GM19468 (cell line): ENCODE measurements around the gene HS3ST5.
"Not testable (repeated sequence)": the region's sequence is repeated elsewhere in the genome, so short reads cannot be mapped to it uniquely, and the experiment has no call there.

Experiments
- ATAC-seq: cut with Tn5 transposase; IDR thresholded peaks from one replicate; pipeline ENCODE4 v1.9.1; 2021; ENCODE audit warnings: mild to moderate bottlenecking, moderate library complexity, moderate number of reproducible peaks; ENCODE audit not compliant: unreplicated experiment; ENCODE audit errors: extremely low read depth

Gene HS3ST5

GRCh38 chr6:114063956-114064355 is 278.9 kb downstream of the HS3ST5 start:
- no peak for ATAC-seq

- no peak for ATAC-seq
Measured at GRCh38 chr6:114062199-114062598, 280.6 kb downstream of the HS3ST5 start.

- no peak for ATAC-seq
Measured at GRCh38 chr6:114061741-114062140, 281.1 kb downstream of the HS3ST5 start.

GRCh38 chr6:114061116-114061515 is 281.7 kb downstream of the HS3ST5 start:
- no peak for ATAC-seq

DNA sequence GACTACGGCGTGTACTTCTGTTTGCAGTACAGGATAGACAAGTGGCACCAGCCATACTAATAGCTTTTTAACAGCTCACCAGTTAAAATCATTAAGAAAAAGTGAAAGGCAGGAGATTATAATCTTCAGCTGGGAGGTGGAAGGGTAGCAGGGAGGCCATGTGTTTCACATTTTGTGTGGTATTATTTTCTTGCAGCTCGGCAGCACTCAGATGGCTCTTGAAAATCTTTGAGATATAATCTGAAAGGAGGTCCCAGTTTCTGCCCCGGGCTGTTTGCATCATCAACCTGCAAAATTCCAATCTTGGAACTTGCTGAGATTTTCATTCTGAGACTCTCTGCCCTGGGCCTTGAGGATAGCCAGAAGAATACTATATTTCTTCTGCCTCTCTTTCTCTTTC is 284.4 kb downstream of the HS3ST5 start:
- ATAC-seq = no peak

DNA sequence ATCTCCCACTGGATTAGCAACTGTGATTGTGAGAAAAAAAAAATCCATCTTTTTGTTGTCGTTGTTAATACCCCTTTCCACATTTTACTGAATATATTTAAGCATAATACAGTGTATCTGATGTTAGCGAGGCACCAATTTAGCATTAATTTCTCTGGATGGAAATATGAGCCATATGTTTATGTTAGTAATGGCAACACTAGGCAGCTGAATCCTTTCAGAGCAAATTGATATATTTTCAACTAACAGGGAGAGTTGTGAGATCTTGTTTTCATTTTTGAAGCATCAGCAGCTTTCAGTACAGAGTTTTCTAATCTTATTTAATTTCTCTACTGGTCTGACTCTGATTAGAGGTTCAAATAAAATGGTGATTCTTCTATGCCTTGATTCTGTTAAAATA is 287.1 kb downstream of the HS3ST5 start:
- ATAC-seq = no peak

DNA sequence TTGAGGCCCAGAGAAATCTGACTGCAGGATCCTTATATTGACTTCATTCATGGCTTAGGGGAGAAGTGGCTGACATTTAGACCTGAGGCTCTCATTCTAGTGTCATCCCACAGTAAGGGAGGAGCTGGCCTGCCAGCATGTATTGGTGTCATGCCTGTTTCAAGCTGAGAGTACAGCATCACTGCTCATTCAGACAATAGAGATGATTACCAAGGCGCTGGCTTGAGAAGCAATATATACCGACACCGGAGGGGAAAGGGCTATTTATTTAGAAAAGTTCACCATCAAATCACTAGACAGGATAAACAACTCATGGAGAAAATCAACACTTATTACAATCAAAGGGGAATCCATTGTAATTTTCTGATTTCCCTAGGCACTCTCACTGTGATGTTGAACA is 287.5 kb downstream of the HS3ST5 start:
- no peak for ATAC-seq

DNA sequence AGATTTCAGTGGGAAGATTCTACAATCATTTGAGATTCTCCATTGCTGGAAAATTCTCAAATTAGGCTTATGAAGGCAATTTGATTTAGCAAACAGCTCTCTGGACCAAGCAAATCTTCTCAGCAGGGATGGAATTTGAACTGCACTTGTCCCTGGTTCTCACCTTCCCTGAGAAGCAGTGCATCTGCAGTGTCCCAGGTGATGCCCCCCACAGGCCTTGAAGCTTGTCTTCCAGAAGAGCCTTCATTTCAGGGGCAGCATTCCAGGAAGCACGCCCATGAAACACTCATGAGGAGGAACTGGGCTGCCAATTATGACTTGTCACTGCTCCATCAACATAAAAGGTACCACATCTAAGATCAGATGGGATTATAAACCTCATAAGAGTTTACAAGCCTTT is 289.0 kb downstream of the HS3ST5 start:
- ATAC-seq = no peak

DNA sequence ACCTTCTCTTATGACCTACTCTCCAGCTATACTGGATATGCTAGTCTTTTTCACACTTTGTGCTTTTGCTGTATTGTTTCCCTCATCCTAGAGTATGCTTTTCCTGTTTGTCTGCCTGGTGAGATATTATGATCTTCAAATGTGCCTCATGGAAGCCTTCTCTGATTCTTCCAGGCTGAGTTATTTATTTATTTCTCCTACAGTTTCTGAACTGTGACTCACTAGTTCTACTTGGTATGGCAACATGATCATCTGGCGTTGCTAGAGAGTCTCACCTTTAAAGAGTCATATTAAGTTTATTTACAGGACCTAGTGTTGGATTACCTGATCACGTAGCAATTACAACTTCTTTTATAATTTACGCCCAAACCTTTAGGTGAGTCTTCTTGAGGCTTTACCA is 290.7 kb downstream of the HS3ST5 start:
- no peak for ATAC-seq

DNA sequence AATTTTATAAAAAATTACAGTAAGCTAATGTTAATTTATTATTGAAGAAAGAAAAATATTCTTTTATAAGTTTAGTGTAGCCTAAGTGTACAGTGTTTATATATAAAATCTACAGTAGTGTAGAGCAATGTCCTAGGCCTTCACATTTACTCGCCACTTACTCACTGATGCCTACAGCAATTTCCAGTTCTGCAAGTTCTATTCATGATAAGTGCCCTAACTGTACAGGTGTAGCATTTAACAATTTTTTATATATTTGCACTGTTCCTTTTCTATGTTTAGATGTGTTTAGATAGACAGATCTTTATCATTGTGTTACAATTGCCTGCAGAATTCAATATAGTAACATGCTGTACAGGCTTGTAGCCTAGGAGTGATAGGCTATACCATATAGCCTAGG is 291.8 kb downstream of the HS3ST5 start:
- ATAC-seq = no peak

DNA sequence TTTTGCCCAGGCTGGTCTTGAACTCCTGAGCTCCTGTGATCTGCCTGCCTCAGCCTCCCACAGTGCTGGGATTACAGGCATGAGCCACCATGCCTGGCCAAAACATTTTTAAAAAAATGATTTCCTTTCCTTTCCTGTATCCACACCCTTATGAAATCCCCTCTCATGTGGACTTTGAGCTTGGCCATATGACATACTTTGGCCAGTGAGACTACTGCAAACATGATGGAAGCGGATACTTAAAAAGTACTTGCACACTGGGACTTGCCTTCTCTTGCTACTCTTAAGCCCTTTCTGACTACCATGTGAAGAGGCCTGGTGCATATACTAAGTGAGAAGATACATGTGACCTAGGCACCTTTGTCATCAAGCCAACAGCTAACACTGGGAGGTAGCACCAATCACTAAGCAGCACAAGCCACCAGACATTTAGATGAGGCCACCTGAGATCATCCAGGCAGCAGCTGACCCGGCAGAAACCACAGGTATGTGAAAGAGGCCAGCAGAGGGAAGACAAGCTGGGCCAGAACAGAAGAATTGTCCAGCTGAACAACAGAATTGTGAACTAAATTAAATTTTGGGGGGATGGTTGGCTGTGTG is 293.4 kb downstream of the HS3ST5 start:
- no peak for ATAC-seq

DNA sequence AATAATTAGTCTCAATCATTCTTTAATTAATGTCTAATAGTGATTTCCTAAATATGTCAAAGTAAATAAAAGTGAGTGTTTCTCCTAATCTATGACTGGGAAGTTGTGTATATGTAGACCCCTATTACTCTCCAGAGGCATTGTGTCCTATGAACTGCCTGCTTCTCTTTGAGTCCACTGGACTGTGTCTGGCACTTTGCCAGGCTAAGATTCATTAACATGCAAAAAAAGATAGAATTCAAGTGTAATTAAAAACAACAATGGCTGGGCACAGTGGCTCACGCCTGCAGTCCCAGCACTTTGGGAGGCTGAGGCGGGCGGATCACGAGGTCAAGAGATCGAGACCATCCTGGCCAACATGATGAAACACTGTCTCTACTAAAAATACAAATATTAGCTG is 298.3 kb downstream of the HS3ST5 start:
- not testable (repeated sequence) for ATAC-seq

GRCh38 chr6:114042267-114043016 is 300.4 kb downstream of the HS3ST5 start:
- no peak for ATAC-seq

GRCh38 chr6:114040871-114041270 is 302.0 kb downstream of the HS3ST5 start:
- ATAC-seq = no peak

GRCh38 chr6:114039841-114040240 is 303.0 kb downstream of the HS3ST5 start:
- ATAC-seq = no peak

- ATAC-seq = no peak
Measured at GRCh38 chr6:114033606-114034005, 309.2 kb downstream of the HS3ST5 start.

GRCh38 chr6:114032721-114033120 is 310.1 kb downstream of the HS3ST5 start:
- ATAC-seq = no peak

DNA sequence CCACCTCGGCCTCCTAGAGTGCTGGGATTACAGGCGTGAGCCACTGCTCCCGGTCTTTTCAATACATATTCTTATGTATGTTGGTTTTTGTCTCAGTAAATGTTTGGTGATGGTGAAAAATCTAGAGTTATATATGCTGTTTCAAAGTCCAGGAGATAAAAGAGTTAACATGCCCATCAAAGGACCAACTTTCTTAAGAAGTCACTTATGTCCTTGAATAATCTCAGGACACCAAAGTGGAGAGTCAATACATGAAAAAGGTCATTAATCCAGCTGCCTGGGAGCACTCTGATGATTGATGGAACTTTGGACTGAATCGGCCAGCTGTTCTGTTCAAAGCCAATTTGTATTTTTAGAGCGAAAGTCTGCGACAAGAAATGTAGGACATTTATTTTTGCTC is 312.1 kb downstream of the HS3ST5 start:
- no peak for ATAC-seq

DNA sequence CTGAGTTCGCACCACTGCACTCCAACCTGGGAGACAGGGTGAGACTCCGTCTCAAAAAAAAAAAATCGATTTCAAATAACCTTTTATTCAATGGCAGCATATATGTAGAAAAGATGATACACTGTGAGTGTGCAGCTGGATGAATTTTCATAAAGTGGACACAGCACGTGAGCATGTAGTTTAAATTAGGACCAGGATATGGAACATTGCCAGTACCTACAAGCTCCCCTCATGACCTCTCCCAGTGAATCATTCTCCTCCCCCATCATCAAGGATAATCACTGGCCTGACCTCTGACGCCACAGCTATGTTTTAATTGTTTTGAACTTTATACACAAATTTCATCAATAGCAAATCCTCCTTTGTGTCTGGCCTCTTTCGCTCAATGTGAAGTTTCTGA is 318.1 kb downstream of the HS3ST5 start:
- ATAC-seq = no peak

GRCh38 chr6:114020196-114020595 is 322.6 kb downstream of the HS3ST5 start:
- ATAC-seq = no peak

DNA sequence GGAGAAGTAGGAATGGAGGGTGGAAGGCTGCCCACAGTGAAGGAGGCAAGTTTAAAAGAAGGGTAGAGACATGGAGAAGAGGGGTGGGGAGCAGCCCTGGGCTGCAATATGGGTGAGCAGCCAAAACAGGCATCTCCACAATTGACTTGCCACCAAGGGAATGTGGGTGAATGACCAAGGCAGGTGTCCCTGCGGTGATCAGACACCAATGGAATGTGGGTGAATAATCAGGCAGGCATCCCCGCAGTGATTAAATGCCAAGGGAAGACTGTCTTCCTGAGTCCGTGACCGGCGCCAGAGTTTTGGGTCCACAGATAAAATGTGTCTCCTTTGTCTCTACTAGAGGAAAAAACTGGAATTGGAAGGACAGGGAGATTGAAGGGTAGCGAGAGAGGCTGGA is 325.7 kb downstream of the HS3ST5 start:
- ATAC-seq = not testable (repeated sequence)

DNA sequence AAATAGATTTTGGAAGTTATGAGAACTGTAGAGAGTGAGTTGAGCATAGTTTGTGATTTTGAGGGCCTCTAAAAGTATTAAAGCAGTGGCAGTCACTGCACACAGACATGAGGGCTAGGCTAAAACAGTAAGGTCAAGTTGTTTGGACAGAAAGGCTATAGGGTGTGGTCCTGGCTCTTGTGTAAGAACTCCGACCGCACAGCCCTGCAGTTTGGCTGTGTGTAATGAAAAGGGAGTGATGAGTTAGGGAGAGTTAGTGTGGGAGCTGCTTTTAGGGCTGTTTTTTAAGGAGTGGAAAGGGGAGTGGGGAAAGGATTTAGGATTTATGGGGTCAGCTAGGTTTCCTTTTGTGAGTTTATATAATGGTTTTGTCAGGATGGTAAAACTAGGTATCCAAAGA is 328.7 kb downstream of the HS3ST5 start:
- ATAC-seq = not testable (repeated sequence)
